Measurements from ENCODE around the gene NEU2.

The NEU2 gene

GRCh38 chr2:233081232-233081730 lies 48.8 kb downstream of the NEU2 start:
- peak; percentile 59 for DNase-seq

GRCh38 chr2:233081731-233082221 lies 49.3 kb downstream of the NEU2 start:
- DNase-seq = no peak

- no peak for DNase-seq
These were observed 49.9 kb downstream of the NEU2 start for GRCh38 chr2:233082222-233082930.

- no peak for DNase-seq
These were observed 50.7 kb downstream of the NEU2 start for GRCh38 chr2:233082931-233083755.

- DNase-seq = peak; percentile 46
These were observed 51.3 kb downstream of the NEU2 start for GRCh38 chr2:233083782-233084181.

GRCh38 chr2:233084488-233084887 lies 52.0 kb downstream of the NEU2 start:
- DNase-seq = peak; percentile 69

All from CD4-positive, alpha-beta T cell treated with Interleukin-17A for 1 hour (primary cell).